Cardiac muscle cell (in vitro differentiated cells and primary cell): ENCODE measurements around the gene SLC39A2. TPM values are rescaled to one million over a fixed set of nuclear protein-coding genes. Genes with fewer than 3 reads are reported as not detected.

Experiments
- DNase-seq, 2 donors: peaks; one replicate each; pipeline versions ENCODE4 v3.0.0 to v3.0.0-alpha.2; 2010 to 2017; ENCODE audit warnings: low read depth in 1 of 2, low spot score in 1 of 2
- H3K27ac ChIP-seq: fragments of 200-600 bp; sonication (generic); 2 replicates; pipeline ENCODE4 v1.5.1; 2016
- H3K27me3 ChIP-seq: fragments of 200-600 bp; sonication (generic); 2 replicates; pipeline ENCODE4 v1.6.0; 2016; ENCODE audit warnings: control low read depth
- H3K36me3 ChIP-seq: fragments of 200-600 bp; sonication (generic); 2 replicates; pipeline ENCODE4 v1.5.1; 2016; ENCODE audit warnings: control low read depth
- H3K4me1 ChIP-seq: fragments of 200-600 bp; sonication (generic); 2 replicates; pipeline ENCODE4 v1.8.1; 2017; ENCODE audit warnings: low read depth, mild to moderate bottlenecking, mixed run types
- H3K4me3 ChIP-seq: fragments of 200-600 bp; sonication (generic); 2 replicates; pipeline ENCODE4 v1.5.1; 2016; ENCODE audit warnings: mild to moderate bottlenecking
- H3K9me3 ChIP-seq: fragments of 200-600 bp; sonication (generic); 2 replicates; pipeline ENCODE4 v1.5.1; 2017; ENCODE audit warnings: low read depth, mild to moderate bottlenecking, control low read depth
- polyA plus RNA-seq: library from polyadenylated mRNA; unstranded; fragments of >200 nt; fragmentation: Nextera tagmentation; extraction: Ambion mirVana; gene quantifications from 2 replicates; pipeline ENCODE4 v1.2.1, GENCODE V29; 2016
- total RNA-seq: library from RNA; depleted of rRNA; stranded (reverse); fragments of >200 nt; gene quantifications from 2 replicates; pipeline ENCODE4 v1.2.3, GENCODE V29; 2016
- TF ChIP-seq, protein P1 (sequence below): IDR thresholded peaks from 2 replicates; pipeline ENCODE4 v1.5.1; 2012; ENCODE audit warnings: low read depth, mild to moderate bottlenecking, low read length

SLC39A2 gene
- total and polyA plus RNA-seq, 2 experiments from 2014 or later: not detected

DNA sequence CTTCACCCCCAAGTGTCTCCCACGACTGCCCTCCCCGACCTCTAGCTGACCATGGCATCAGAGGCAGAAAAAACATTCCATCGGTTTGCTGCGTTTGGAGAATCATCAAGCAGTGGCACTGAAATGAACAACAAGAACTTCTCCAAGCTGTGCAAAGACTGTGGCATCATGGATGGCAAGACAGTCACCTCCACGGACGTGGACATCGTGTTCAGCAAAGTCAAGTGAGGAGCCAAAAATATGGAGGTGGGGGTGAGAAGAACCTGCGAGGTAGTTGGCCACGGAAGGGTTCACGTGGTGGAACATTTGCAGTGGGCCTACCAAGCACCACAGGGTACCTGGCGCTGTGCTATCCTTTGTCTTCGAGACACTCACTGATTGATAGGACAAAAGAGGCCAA is 31.4 kb downstream of the SLC39A2 start:
- Histone ChIP-seq H3K4me3 (no peak overlapping the region), H3K27me3 (no peaks in the 10 kb centered on the region), H3K36me3 (no peaks in the 10 kb centered on the region), H3K27ac (no peak overlapping the region), H3K4me1 (peaks cover 24% of the 10 kb centered on the region), H3K9me3 (no peaks in the 10 kb centered on the region)
- DNase-seq: no peak
- TF ChIP-seq, protein P1, sequence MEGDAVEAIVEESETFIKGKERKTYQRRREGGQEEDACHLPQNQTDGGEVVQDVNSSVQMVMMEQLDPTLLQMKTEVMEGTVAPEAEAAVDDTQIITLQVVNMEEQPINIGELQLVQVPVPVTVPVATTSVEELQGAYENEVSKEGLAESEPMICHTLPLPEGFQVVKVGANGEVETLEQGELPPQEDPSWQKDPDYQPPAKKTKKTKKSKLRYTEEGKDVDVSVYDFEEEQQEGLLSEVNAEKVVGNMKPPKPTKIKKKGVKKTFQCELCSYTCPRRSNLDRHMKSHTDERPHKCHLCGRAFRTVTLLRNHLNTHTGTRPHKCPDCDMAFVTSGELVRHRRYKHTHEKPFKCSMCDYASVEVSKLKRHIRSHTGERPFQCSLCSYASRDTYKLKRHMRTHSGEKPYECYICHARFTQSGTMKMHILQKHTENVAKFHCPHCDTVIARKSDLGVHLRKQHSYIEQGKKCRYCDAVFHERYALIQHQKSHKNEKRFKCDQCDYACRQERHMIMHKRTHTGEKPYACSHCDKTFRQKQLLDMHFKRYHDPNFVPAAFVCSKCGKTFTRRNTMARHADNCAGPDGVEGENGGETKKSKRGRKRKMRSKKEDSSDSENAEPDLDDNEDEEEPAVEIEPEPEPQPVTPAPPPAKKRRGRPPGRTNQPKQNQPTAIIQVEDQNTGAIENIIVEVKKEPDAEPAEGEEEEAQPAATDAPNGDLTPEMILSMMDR: no peak

DNA sequence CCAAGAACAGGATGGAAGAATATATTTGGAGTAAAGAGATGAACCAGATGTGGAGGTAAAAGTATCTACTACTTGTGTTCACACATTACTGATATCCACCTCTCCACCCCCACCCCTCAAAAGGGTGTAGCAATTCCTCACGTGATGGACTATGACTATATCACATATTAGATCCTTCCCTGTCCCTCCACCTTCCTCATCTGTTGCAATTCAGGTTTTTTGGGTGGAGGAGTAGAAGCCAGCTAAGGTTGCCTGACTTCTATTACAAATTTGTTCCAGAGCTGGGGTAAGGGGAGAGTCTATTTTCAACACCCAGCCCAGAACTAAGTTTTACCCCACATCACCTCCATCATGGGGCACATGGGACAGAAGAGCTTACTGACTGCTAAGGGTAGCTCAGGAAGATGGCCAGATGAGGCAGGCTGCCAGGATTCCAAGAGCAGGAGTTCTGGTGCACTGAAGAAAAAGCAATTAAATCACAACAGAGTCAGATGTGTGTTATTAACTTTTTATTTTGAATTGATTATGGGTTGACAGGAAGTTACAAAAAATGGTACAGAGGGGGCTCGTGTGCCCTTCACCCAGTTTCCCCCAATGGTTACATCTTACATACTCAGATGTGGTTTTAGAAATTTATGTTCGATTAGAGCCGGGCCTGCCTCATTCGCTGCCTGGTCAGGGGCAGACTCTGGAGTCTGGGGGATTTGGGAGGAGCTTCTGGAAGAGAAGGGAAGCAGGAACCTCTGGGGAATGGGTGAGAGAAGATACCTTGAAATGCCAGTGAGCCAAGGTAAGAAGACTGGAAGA is 33.4 kb downstream of the SLC39A2 start:
- no peak overlapping the region for H3K27ac ChIP-seq
- H3K4me3 ChIP-seq: no peak overlapping the region
- no peaks in the 10 kb centered on the region for H3K27me3 ChIP-seq
- no peak for DNase-seq
- peaks cover 5% of the 10 kb centered on the region for H3K4me1 ChIP-seq
- no peaks in the 10 kb centered on the region for H3K36me3 ChIP-seq
- no peaks in the 10 kb centered on the region for H3K9me3 ChIP-seq
- TF ChIP-seq, protein P1: no peak

DNA sequence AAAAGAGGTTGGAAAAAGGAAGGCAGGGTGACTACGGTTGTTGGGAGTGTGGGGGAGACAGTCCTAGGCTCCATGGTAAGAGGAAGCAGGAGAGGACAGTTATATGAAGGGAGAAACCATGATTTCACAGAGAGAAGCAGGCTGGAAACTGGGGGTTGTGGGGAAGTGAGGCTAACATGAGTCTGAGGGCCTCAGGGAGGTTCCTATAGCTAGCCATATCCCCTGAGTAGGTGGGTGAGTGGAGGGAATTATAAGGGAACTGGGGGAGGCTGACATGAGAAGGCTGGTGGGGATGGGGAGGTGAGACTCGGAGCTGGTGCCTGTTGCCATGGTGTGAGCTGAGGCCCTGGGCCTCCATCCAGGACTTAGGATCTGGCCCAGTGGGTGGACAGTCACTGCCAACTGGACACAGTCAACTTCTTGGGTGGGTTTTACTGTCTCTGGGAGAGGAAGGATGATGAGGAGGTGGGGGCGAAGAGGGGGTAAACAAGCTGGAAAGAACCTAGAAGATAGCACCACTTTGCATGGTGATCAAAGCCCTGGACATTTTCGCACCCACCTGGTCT is 34.1 kb downstream of the SLC39A2 start:
- no peaks in the 10 kb centered on the region for H3K27me3 ChIP-seq
- no peak overlapping the region for H3K27ac ChIP-seq
- no peak overlapping the region for H3K4me3 ChIP-seq
- TF ChIP-seq, protein P1: no peak
- DNase-seq: no peak
- H3K4me1 ChIP-seq: peaks cover 3% of the 10 kb centered on the region
- no peaks in the 10 kb centered on the region for H3K9me3 ChIP-seq
- no peaks in the 10 kb centered on the region for H3K36me3 ChIP-seq

DNA sequence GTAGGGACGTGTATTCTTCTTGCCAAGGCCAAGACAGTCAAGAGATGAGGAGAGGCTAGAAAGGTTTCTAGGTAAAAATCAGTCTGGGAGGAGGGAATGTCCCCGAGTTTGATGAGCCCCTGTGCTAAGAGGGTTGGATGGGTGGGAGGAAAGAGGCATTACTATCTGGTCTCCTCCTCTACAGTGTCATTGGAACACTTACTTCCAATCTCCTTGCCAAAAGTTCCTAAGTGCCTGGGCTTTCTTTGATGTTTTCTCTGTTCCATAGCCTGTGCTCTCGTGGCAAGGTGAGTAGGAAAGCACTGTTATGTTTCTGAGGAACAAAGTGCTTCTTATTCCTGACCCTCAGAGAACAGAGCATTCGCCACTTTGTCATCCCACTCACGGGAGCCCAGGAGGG is 35.6 kb downstream of the SLC39A2 start, which contains the start of gene RNASE13:
Gene RNASE13 (minus strand): TSS at position 101 of the 400 bp plus-strand sequence. CDS start 519 bp downstream, outside the sequence.
- TF ChIP-seq, protein P1: no peak
- Histone ChIP-seq H3K36me3 (no peaks in the 10 kb centered on the region), H3K4me3 (no peak within 1 kb of the TSS), H3K27ac (no peak within 1 kb of the TSS), H3K9me3 (no peaks in the 10 kb centered on the region), H3K27me3 (no peaks in the 10 kb centered on the region), H3K4me1 (peaks cover 18% of the 10 kb centered on the region)
- DNase-seq: no peak

DNA sequence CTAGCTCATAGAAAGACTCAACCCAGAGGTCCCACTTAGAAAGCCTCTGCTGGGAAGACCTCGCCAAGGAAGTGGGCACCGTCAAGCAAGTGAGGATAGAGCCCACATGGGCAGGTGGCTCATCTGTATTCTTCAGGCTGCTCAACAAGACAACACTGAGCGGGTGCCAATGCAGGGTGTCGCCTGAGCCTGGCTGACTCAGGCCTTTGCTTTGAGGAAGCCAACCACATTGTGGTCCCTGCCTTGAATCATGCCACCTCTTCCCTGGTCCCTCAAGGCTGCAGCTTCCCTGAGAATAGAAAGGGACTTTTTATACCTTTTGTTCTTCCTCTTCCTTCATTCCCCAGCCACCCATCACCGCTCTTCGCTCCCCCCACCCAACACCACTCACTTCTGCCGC is 37.7 kb downstream of the SLC39A2 start:
- H3K27ac ChIP-seq: no peak overlapping the region
- no peaks in the 10 kb centered on the region for H3K9me3 ChIP-seq
- no peak overlapping the region for H3K4me3 ChIP-seq
- H3K4me1 ChIP-seq: peaks cover 20% of the 10 kb centered on the region
- H3K27me3 ChIP-seq: no peaks in the 10 kb centered on the region
- no peaks in the 10 kb centered on the region for H3K36me3 ChIP-seq
- DNase-seq: no peak
- TF ChIP-seq, protein P1: no peak
